K562 (cell line): ENCODE data around the gene COL6A6. TPM values are rescaled to one million over a fixed set of nuclear protein-coding genes. Genes with fewer than 3 reads are reported as not detected.
A peak's percentile ranks its signal among the peaks of the same experiment; 100 is the strongest.

Source experiments
- ATAC-seq: fragments of 200-7000 bp; cut with Tn5 transposase; 3 replicates; pipeline ENCODE4 v1.9.1; 2020; ENCODE audit warnings: moderate library complexity
- BruUV-seq: library from RNA; stranded (reverse); fragments of 400-500 nt; replicated peaks from 2 replicates; lab custom pipeline; 2021; lab: Mats Ljungman, UMichigan
- CTCF ChIA-PET: fragments of 300-600 bp; formaldehyde crosslinking; extraction: SDS; loops from one replicate; lab custom pipeline; 2021; ENCODE audit warnings: low intra/inter-chr PET ratio; lab: Yijun Ruan, JAX
- POLR2A ChIA-PET: fragments of 300-600, 350-650 bp; sonication (Branson Sonifier 250); formaldehyde crosslinking; extraction: SDS; loops from one replicate; lab custom pipeline; 2021; ENCODE audit warnings: antibody characterized with exemption, inconsistent platforms; lab: Yijun Ruan, JAX
- DNase-seq, 4 experiments: peaks; one replicate each; pipeline versions ENCODE4 v3.0.0 to v3.0.0-alpha.2; 2011 to 2018; ENCODE audit warnings: low spot score in 3 of 4, mixed read lengths in 3 of 4; ENCODE audit errors: extremely low read depth in 1 of 4
- FAIRE-seq: peaks from 2 replicates; lab custom pipeline; 2011; peaks lifted over from hg19 to GRCh38; lab: Jason Lieb, UNC
- H2AFZ ChIP-seq: 2 replicates; pipeline ENCODE4 v1.6.0; 2011; ENCODE audit warnings: low read depth, low read length, control low read depth, inconsistent platforms
- H3K27ac ChIP-seq: fragments of 200-600 bp; 3 replicates; pipeline ENCODE4 v1.8.0; 2011; ENCODE audit warnings: low read depth, mild to moderate bottlenecking, control low read depth, inconsistent platforms, low read length, moderate library complexity, mixed read lengths; ENCODE audit errors: extremely low read depth
- H3K27me3 ChIP-seq, 2 experiments: fragments of 300-600 bp in 1 of 2; 2 replicates in 1 of 2; 3 replicates in 1 of 2; pipeline versions ENCODE4 v1.6.0 to v1.8.0; 2011; ENCODE audit warnings: inconsistent platforms in 2 of 2, low read length in 2 of 2, mild to moderate bottlenecking in 1 of 2, mixed read lengths in 1 of 2, moderate library complexity in 1 of 2; ENCODE audit not compliant: control insufficient read depth in 2 of 2, insufficient read depth in 2 of 2
- H3K36me3 ChIP-seq: fragments of 300-600 bp; 3 replicates; pipeline ENCODE4 v1.8.0; 2011; ENCODE audit warnings: mild to moderate bottlenecking, low read length, inconsistent platforms; ENCODE audit not compliant: control insufficient read depth, insufficient read depth
- H3K4me1 ChIP-seq, 2 experiments: fragments of 200-600 bp in 1 of 2; replicated peaks in 1 of 2; 2 replicates in 1 of 2; 3 replicates in 1 of 2; pipeline versions ENCODE4 v1.5.1 to v1.8.0; 2011; ENCODE audit warnings: inconsistent platforms in 2 of 2, low read length in 2 of 2, mild to moderate bottlenecking in 1 of 2, mixed read lengths in 1 of 2, moderate library complexity in 1 of 2; ENCODE audit not compliant: control insufficient read depth in 2 of 2, insufficient read depth in 2 of 2
- H3K4me2 ChIP-seq: 2 replicates; pipeline ENCODE4 v1.6.1; 2011; ENCODE audit warnings: low read length, control low read depth, inconsistent platforms, mixed read lengths; ENCODE audit not compliant: insufficient read depth
- H3K4me3 ChIP-seq: fragments of 200-600 bp; sonication (generic), shearing (Covaris generic); 2 replicates; pipeline ENCODE4 v1.5.1; 2016; ENCODE audit warnings: control low read depth, inconsistent platforms
- H3K79me2 ChIP-seq: fragments of 200-600 bp; 3 replicates; pipeline ENCODE4 v1.8.0; 2011; ENCODE audit warnings: low read length, inconsistent platforms; ENCODE audit not compliant: control insufficient read depth, insufficient read depth
- H3K9ac ChIP-seq, 2 experiments: 2 replicates each; pipeline versions ENCODE4 v1.6.0 to v1.6.1; 2011; ENCODE audit warnings: low read depth in 2 of 2, low read length in 2 of 2, control low read depth in 1 of 2, inconsistent platforms in 1 of 2, mild to moderate bottlenecking in 1 of 2, mixed read lengths in 1 of 2; ENCODE audit not compliant: insufficient read depth in 1 of 2
- H3K9me1 ChIP-seq: one replicate; pipeline ENCODE4 v1.6.0; 2011; ENCODE audit warnings: inconsistent platforms, mild to moderate bottlenecking, low read length, moderate library complexity; ENCODE audit not compliant: control insufficient read depth, insufficient read depth
- H3K9me3 ChIP-seq: replicated peaks from 2 replicates; pipeline ENCODE4 v1.5.1; 2011; ENCODE audit warnings: low read depth, low read length, inconsistent platforms; ENCODE audit not compliant: control insufficient read depth, insufficient read depth
- H4K20me1 ChIP-seq: replicated peaks from 2 replicates; pipeline ENCODE4 v1.6.1; 2011; ENCODE audit warnings: low read length, inconsistent platforms, mixed read lengths; ENCODE audit not compliant: control insufficient read depth, insufficient read depth
- JUNB ChIP-seq: fragments of 450-650 bp; formaldehyde crosslinking; conservative IDR thresholded peaks from 2 replicates; pipeline ENCODE4 v1.4.0; 2020; ENCODE audit warnings: mild to moderate bottlenecking
- LARP7 ChIP-seq: fragments of 450-650 bp; IDR thresholded peaks from 2 replicates; pipeline ENCODE4 v1.6.1; 2016
- LCOR ChIP-seq: sonication (generic); formaldehyde crosslinking; IDR thresholded peaks from 2 replicates; pipeline ENCODE4 v1.8.0; 2022; ENCODE audit warnings: mild to moderate bottlenecking, missing genetic modification reagents
- NCOA6 ChIP-seq: fragments of 450-650 bp; IDR thresholded peaks from 2 replicates; pipeline ENCODE4 v1.6.1; 2017; ENCODE audit warnings: mild to moderate bottlenecking
- NR1H2 ChIP-seq: sonication (generic); formaldehyde crosslinking; IDR thresholded peaks from 2 replicates; pipeline ENCODE4 v1.4.0; 2020; ENCODE audit warnings: mild to moderate bottlenecking, missing genetic modification reagents
- PHF8 ChIP-seq: fragments of 200-600 bp; sonication (generic); IDR thresholded peaks from 2 replicates; pipeline ENCODE4 v1.6.1; 2012; ENCODE audit warnings: mixed run types, mild to moderate bottlenecking, inconsistent platforms, low read length, moderate library complexity, borderline replicate concordance
- RFX1 ChIP-seq: fragments of 450-650 bp; IDR thresholded peaks from 2 replicates; pipeline ENCODE4 v1.6.1; 2016; ENCODE audit warnings: mild to moderate bottlenecking, moderate library complexity
- TOE1 ChIP-seq, 2 experiments: fragments of 450-650 bp in 1 of 2; sonication (generic) in 1 of 2; formaldehyde crosslinking in 1 of 2; IDR thresholded peaks; 2 replicates each; pipeline versions ENCODE4 v1.7.1 to v1.8.0; 2016 to 2022; ENCODE audit warnings: borderline replicate concordance in 2 of 2, mild to moderate bottlenecking in 2 of 2, antibody characterized with exemption in 1 of 2, inconsistent platforms in 1 of 2, low read depth in 1 of 2, missing genetic modification reagents in 1 of 2, moderate library complexity in 1 of 2
- YY1 ChIP-seq, 3 experiments: IDR thresholded peaks; 2 replicates each; pipeline ENCODE4 v1.6.1; 2011; ENCODE audit warnings: low read length in 2 of 3, mild to moderate bottlenecking in 2 of 3, moderate library complexity in 2 of 3, borderline replicate concordance in 1 of 3, control low read depth in 1 of 3, low read depth in 1 of 3; ENCODE audit not compliant: insufficient read depth in 3 of 3, insufficient replicate concordance in 2 of 3, control insufficient read depth in 1 of 3, insufficient read length in 1 of 3; ENCODE audit errors: extremely low read depth in 1 of 3
- WGBS: fragments of 100-300 bp; shearing (Covaris generic); methylation state at CpG from one replicate; pipeline ENCODE4 v1.1.6; 2016; ENCODE audit warnings: low coverage, mixed read lengths; ENCODE audit not compliant: insufficient coverage; ENCODE audit errors: missing lambda C conversion rate; 5-methylcytosine and 5-hydroxymethylcytosine counted together
- in situ Hi-C: fragments of 300-500 bp; cut with MboI; formaldehyde crosslinking; loops from 4 replicates; pipeline ENCODE4 v1.15.0; 2018; ENCODE audit warnings: inconsistent platforms, mixed read lengths
- intact Hi-C: fragments of 100-400 bp; cut with micrococcal nuclease; formaldehyde crosslinking; loops from 2 replicates; pipeline ENCODE4 v1.14.2; 2022
- polyA plus RNA-seq, 8 experiments: library from polyadenylated mRNA; depleted of rRNA in 4 of 8; stranded (reverse) in 5 of 8; unstranded in 3 of 8; fragments of >200 nt; fragmentation: Nextera tagmentation in 2 of 8; fragmentation: Illumina TruSeq in 1 of 8; extraction: Ambion mirVana in 2 of 8; extraction: Trizol in 1 of 8; gene quantifications; 2 replicates each; pipeline versions ENCODE4 v1.2.1 to v1.2.3, GENCODE V29; 2011 to 2014; ENCODE audit warnings: inconsistent platforms in 1 of 8, missing spikeins in 1 of 8
- total RNA-seq, 7 experiments: library from RNA; depleted of rRNA in 6 of 7; stranded (reverse); fragments of >200 nt in 6 of 7; fragmentation: Illumina TruSeq in 2 of 7; extraction: Trizol in 2 of 7; gene quantifications; 2 replicates each; pipeline versions ENCODE4 v1.2.1 to v1.2.3, GENCODE V29; 2011 to 2021; ENCODE audit warnings: low replicate concordance in 1 of 7
- TF ChIP-seq, protein P1 (sequence below), 2 experiments: fragments of 450-650 bp; formaldehyde crosslinking in 1 of 2; IDR thresholded peaks; 2 replicates each; pipeline versions ENCODE4 v1.4.0 to v1.6.1; 2014 to 2020; ENCODE audit warnings: mild to moderate bottlenecking in 2 of 2, borderline replicate concordance in 1 of 2, low read depth in 1 of 2
- TF ChIP-seq, protein P2 (sequence below): fragments of 450-650 bp; IDR thresholded peaks from 2 replicates; pipeline ENCODE4 v1.6.1; 2016; ENCODE audit warnings: borderline replicate concordance

Gene COL6A6
- total and polyA plus RNA-seq, 9 of the 15 experiments (the other 6 are each of a cell fraction or from before 2014, with no cell fraction given): 0.03 to 0.04 (median 0.03) TPM; not detected in 4

GRCh38 chr3:130539005-130539404 lies 22.0 kb downstream of the COL6A6 start:
- Histone ChIP-seq H3K9me1 (no peaks in the 10 kb centered on the region), H3K36me3 (no peaks in the 10 kb centered on the region), H4K20me1 (no peaks in the 10 kb centered on the region), H3K4me3 (no peak overlapping the region), H3K9ac (no peak overlapping the region), H3K4me1 (no peaks in the 10 kb centered on the region; a peak in 1 of 5 replicates), H3K27ac (no peak overlapping the region), H3K4me2 (no peak overlapping the region), H3K79me2 (no peaks in the 10 kb centered on the region), H2AFZ (no peak overlapping the region), H3K9me3 (no peaks in the 10 kb centered on the region), H3K27me3 (no peaks in the 10 kb centered on the region)
- CTCF ChIA-PET: interaction anchor here (0.8 kb wide), 1 partner anchor 263 kb away, joined by 9 read pairs; no protein-coding TSS in a partner anchor
- POLR2A ChIA-PET: interaction anchor here (0.6 to 0.7 kb wide), 2 partner anchors 10 to 1368 kb away, joined by 3 read pairs; no protein-coding TSS in a partner anchor
- WGBS: 11% methylated on average over 6 of the region's 6 CpGs
- BruUV-seq: no TSS peak
- ATAC-seq (peak; percentile 92), DNase-seq (peak; percentile 20 to 71 (median 38)), FAIRE-seq (peak; percentile 89)
- in situ Hi-C loops (no loop called here), intact Hi-C loops (loop anchor here (1.0 to 10.0 kb wide), 2 partner anchors 263 to 384 kb away; no protein-coding TSS in a partner anchor)
- TF ChIP-seq LCOR (0 out of 2 replicates have a peak, but pooled peaks have one; percentile 24), LARP7 (no peak), RFX1 (no peak), TOE1 (IDR thresholded peaks at IDR 0.05; ENCODE audit: borderline replicate concordance) (no peak), TOE1 (CRISPR knock-in tag; IDR thresholded peaks at IDR 0.05; ENCODE audit: borderline replicate concordance, low read depth) (no peak), YY1 (IDR thresholded peaks at IDR 0.05; ENCODE audit: borderline replicate concordance in 1 of 3, control insufficient read depth in 1 of 3, extremely low read depth in 1 of 3, insufficient read depth in 3 of 3, insufficient read length in 1 of 3, insufficient replicate concordance in 2 of 3, low read depth in 1 of 3, low read length in 2 of 3) (peak in 1 of 3 experiments; percentile 42), NR1H2 (no peak), PHF8 (no peak), NCOA6 (no peak), JUNB (CRISPR knock-in tag) (no peak)
- TF ChIP-seq, protein P1, sequence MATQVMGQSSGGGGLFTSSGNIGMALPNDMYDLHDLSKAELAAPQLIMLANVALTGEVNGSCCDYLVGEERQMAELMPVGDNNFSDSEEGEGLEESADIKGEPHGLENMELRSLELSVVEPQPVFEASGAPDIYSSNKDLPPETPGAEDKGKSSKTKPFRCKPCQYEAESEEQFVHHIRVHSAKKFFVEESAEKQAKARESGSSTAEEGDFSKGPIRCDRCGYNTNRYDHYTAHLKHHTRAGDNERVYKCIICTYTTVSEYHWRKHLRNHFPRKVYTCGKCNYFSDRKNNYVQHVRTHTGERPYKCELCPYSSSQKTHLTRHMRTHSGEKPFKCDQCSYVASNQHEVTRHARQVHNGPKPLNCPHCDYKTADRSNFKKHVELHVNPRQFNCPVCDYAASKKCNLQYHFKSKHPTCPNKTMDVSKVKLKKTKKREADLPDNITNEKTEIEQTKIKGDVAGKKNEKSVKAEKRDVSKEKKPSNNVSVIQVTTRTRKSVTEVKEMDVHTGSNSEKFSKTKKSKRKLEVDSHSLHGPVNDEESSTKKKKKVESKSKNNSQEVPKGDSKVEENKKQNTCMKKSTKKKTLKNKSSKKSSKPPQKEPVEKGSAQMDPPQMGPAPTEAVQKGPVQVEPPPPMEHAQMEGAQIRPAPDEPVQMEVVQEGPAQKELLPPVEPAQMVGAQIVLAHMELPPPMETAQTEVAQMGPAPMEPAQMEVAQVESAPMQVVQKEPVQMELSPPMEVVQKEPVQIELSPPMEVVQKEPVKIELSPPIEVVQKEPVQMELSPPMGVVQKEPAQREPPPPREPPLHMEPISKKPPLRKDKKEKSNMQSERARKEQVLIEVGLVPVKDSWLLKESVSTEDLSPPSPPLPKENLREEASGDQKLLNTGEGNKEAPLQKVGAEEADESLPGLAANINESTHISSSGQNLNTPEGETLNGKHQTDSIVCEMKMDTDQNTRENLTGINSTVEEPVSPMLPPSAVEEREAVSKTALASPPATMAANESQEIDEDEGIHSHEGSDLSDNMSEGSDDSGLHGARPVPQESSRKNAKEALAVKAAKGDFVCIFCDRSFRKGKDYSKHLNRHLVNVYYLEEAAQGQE (IDR thresholded peaks at IDR 0.05; ENCODE audit: borderline replicate concordance): peak; percentile 75; the same call in 1 of the 2 replicates
- TF ChIP-seq, protein P1 (CRISPR knock-in tag; IDR thresholded peaks at IDR 0.05; ENCODE audit: low read depth): no peak
- TF ChIP-seq, protein P2, sequence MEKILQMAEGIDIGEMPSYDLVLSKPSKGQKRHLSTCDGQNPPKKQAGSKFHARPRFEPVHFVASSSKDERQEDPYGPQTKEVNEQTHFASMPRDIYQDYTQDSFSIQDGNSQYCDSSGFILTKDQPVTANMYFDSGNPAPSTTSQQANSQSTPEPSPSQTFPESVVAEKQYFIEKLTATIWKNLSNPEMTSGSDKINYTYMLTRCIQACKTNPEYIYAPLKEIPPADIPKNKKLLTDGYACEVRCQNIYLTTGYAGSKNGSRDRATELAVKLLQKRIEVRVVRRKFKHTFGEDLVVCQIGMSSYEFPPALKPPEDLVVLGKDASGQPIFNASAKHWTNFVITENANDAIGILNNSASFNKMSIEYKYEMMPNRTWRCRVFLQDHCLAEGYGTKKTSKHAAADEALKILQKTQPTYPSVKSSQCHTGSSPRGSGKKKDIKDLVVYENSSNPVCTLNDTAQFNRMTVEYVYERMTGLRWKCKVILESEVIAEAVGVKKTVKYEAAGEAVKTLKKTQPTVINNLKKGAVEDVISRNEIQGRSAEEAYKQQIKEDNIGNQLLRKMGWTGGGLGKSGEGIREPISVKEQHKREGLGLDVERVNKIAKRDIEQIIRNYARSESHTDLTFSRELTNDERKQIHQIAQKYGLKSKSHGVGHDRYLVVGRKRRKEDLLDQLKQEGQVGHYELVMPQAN: no peak
